Sciatic nerve (tissue), 2 donors: ENCODE data around the gene MDFI. TPM values are rescaled to one million over a fixed set of nuclear protein-coding genes. Genes with fewer than 3 reads are reported as not detected.

Experiments used
- ATAC-seq: fragments of 200-7000 bp; cut with Tn5 transposase; one replicate; pipeline ENCODE4 v1.9.1; 2020; ENCODE audit warnings: mild to moderate bottlenecking, moderate library complexity
- DNase-seq: peaks from one replicate; pipeline ENCODE4 v3.0.0-alpha.2; 2020; ENCODE audit warnings: low spot score
- intact Hi-C: fragments of 100-400 bp; cut with DNase I; formaldehyde crosslinking; loops from one replicate; pipeline ENCODE4 v1.14.2; 2022
- total RNA-seq: library from RNA; stranded (reverse); fragmentation: NEBNext Ultra II Directional; extraction: Animal tissue kit (Norgen Biotek cat#: 25700); gene quantifications from one replicate; pipeline ENCODE4 v1.2.1, GENCODE V29; 2021
- donor health status: DM: no; HTN: no; CAD: no.
- donor health status: DM: no; HTN: no; CAD: no.

MDFI gene
- total RNA-seq: 15.2 TPM

GRCh38 chr6:41638002-41638934, at the start of gene MDFI:
MDFI (plus strand) TSS chr6:41638468; CDS start chr6:41638750, 282 bp downstream.
- DNase-seq (peak; percentile 70), ATAC-seq (peak; percentile 37)
- intact Hi-C loops: no loop called here

GRCh38 chr6:41589223-41589622, 49.0 kb upstream of the MDFI start:
- no peak for ATAC-seq
- intact Hi-C loops: loop anchor here (5.0 kb wide), 2 partner anchors 127 to 167 kb away; no protein-coding TSS in a partner anchor
- no peak for DNase-seq

GRCh38 chr6:41589636-41590622, 48.3 kb upstream of the MDFI start:
- ATAC-seq (no peak), DNase-seq (no peak)
- intact Hi-C loops: loop anchor here (5.0 kb wide), 3 partner anchors 128 to 223 kb away; no protein-coding TSS in a partner anchor

- DNase-seq (no peak), ATAC-seq (no peak)
- intact Hi-C loops: loop anchor here (5.0 kb wide), 1 partner anchor 224 kb away; no protein-coding TSS in a partner anchor
Measured at GRCh38 chr6:41591122-41591521, 47.1 kb upstream of the MDFI start.

GRCh38 chr6:41591859-41592502, 46.3 kb upstream of the MDFI start:
- intact Hi-C loops: loop anchor here (5.0 kb wide), 1 partner anchor 225 kb away; no protein-coding TSS in a partner anchor
- DNase-seq (peak; percentile 91), ATAC-seq (peak; percentile 79)

GRCh38 chr6:41593406-41593805, 44.9 kb upstream of the MDFI start:
- ATAC-seq (no peak), DNase-seq (no peak)
- intact Hi-C loops: loop anchor here (5.0 kb wide), 1 partner anchor 226 kb away; no protein-coding TSS in a partner anchor

- ATAC-seq (no peak), DNase-seq (no peak)
- intact Hi-C loops: loop anchor here (5.0 kb wide), 1 partner anchor 227 kb away; no protein-coding TSS in a partner anchor
Measured at GRCh38 chr6:41593839-41594238, 44.4 kb upstream of the MDFI start.

- DNase-seq (no peak), ATAC-seq (peak; percentile 39)
- intact Hi-C loops: loop anchor here (5.0 kb wide), 1 partner anchor 227 kb away; no protein-coding TSS in a partner anchor
Measured at GRCh38 chr6:41594326-41594725, 43.9 kb upstream of the MDFI start.

- intact Hi-C loops: loop anchor here (5.0 kb wide), 1 partner anchor 227 kb away; no protein-coding TSS in a partner anchor
- ATAC-seq (no peak), DNase-seq (no peak)
Measured at GRCh38 chr6:41594766-41595165, 43.5 kb upstream of the MDFI start.

GRCh38 chr6:41595166-41595565, 43.1 kb upstream of the MDFI start:
- intact Hi-C loops: no loop called here
- no peak for DNase-seq
- ATAC-seq: no peak

GRCh38 chr6:41596096-41596685, 42.1 kb upstream of the MDFI start:
- no peak for DNase-seq
- intact Hi-C loops: no loop called here
- no peak for ATAC-seq

GRCh38 chr6:41596807-41597206, 41.5 kb upstream of the MDFI start:
- ATAC-seq (no peak), DNase-seq (no peak)
- intact Hi-C loops: no loop called here

GRCh38 chr6:41597246-41598000, 40.8 kb upstream of the MDFI start:
- intact Hi-C loops: no loop called here
- DNase-seq (no peak), ATAC-seq (no peak)

- no peak for ATAC-seq
- no peak for DNase-seq
Measured at GRCh38 chr6:41598670-41599014, 39.6 kb upstream of the MDFI start.

GRCh38 chr6:41599015-41599851, 39.0 kb upstream of the MDFI start:
- intact Hi-C loops: no loop called here
- ATAC-seq: no peak
- DNase-seq: no peak

More at GRCh38 chr6:41598670-41599014, 39.6 kb upstream of the MDFI start:
- intact Hi-C loops: no loop called here

GRCh38 chr6:41599852-41600445, 38.3 kb upstream of the MDFI start:
- intact Hi-C loops: loop anchor here (5.0 kb wide), 3 partner anchors 82 to 1777 kb away; no protein-coding TSS in a partner anchor
- ATAC-seq: no peak
- no peak for DNase-seq
